Lower lobe of right lung (tissue), 2 donors: Measurements from ENCODE around the gene PRSS38. TPM values are rescaled to one million over a fixed set of nuclear protein-coding genes. Genes with fewer than 3 reads are reported as not detected.

Experiments used
- ATAC-seq, 2 donors: fragments of 200-7000 bp; cut with Tn5 transposase; one replicate each; pipeline ENCODE4 v1.9.1; 2020 to 2022; ENCODE audit warnings: mild to moderate bottlenecking in 2 of 2, moderate library complexity in 2 of 2
- DNase-seq: peaks from one replicate; pipeline ENCODE4 v3.0.0-alpha.2; 2020
- H3K27ac ChIP-seq: fragments of 200-600 bp; one replicate; pipeline ENCODE4 v1.8.0; 2022
- H3K27me3 ChIP-seq: fragments of 200-600 bp; one replicate; pipeline ENCODE4 v1.8.0; 2022; ENCODE audit warnings: low read depth
- H3K36me3 ChIP-seq: fragments of 200-600 bp; one replicate; pipeline ENCODE4 v1.8.0; 2022; ENCODE audit warnings: mild to moderate bottlenecking
- H3K4me1 ChIP-seq: fragments of 200-600 bp; one replicate; pipeline ENCODE4 v1.8.0; 2022
- H3K4me3 ChIP-seq: fragments of 200-600 bp; one replicate; pipeline ENCODE4 v1.8.0; 2022; ENCODE audit warnings: mild to moderate bottlenecking
- H3K9me3 ChIP-seq: fragments of 200-600 bp; one replicate; pipeline ENCODE4 v1.8.0; 2022
- intact Hi-C: fragments of 100-400 bp; cut with DNase I; formaldehyde crosslinking; loops from one replicate; pipeline ENCODE4 v1.11.0; 2022
- total RNA-seq: library from RNA; stranded (reverse); fragmentation: NEBNext Ultra II Directional; extraction: Animal tissue kit (Norgen Biotek cat#: 25700); gene quantifications from one replicate; pipeline ENCODE4 v1.2.1, GENCODE V29; 2021
- TF ChIP-seq, protein P1 (sequence below): fragments of 200-600 bp; IDR thresholded peaks from one replicate; pipeline ENCODE4 v1.8.0; 2022; ENCODE audit warnings: antibody characterized with exemption, mild to moderate bottlenecking
- donor health status: DM: no; HTN: yes; CAD: no; lungs with severe emphysema.

The PRSS38 gene
- total RNA-seq, 1 donor from 2014 or later: not detected

DNA sequence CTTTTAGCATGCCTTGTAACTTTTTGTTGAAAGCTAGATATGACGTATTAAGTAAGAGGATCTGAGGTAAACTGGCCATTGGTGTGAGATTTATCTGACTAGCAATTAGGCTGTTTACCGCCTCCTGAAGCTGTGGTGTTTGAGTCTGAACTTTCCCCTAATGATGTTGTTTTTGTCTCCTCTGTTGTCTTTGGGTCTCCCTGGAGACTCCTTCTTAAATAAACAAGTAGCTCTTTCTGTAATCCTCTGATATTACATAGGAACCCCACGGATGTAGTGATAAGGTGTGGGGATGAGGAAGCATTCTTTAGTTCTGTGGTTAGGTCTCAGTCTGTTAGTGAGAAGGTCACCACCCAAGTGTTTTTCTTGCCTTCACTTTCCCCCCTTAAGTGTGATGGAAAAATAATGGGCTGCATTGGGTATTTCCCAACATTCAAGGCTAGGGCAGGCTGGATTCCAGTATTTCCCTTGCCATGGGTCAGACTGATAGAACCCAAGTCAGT is 33.0 kb downstream of the PRSS38 start:
- Histone ChIP-seq H3K4me3 (no peak overlapping the region), H3K27me3 (peaks cover 8% of the 10 kb centered on the region), H3K36me3 (no peaks in the 10 kb centered on the region), H3K27ac (no peak overlapping the region), H3K4me1 (no peaks in the 10 kb centered on the region), H3K9me3 (peaks cover 11% of the 10 kb centered on the region)
- DNase-seq (no peak), ATAC-seq (no peak)
- intact Hi-C loops: no loop called here
- TF ChIP-seq, protein P1, sequence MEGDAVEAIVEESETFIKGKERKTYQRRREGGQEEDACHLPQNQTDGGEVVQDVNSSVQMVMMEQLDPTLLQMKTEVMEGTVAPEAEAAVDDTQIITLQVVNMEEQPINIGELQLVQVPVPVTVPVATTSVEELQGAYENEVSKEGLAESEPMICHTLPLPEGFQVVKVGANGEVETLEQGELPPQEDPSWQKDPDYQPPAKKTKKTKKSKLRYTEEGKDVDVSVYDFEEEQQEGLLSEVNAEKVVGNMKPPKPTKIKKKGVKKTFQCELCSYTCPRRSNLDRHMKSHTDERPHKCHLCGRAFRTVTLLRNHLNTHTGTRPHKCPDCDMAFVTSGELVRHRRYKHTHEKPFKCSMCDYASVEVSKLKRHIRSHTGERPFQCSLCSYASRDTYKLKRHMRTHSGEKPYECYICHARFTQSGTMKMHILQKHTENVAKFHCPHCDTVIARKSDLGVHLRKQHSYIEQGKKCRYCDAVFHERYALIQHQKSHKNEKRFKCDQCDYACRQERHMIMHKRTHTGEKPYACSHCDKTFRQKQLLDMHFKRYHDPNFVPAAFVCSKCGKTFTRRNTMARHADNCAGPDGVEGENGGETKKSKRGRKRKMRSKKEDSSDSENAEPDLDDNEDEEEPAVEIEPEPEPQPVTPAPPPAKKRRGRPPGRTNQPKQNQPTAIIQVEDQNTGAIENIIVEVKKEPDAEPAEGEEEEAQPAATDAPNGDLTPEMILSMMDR: no peak

DNA sequence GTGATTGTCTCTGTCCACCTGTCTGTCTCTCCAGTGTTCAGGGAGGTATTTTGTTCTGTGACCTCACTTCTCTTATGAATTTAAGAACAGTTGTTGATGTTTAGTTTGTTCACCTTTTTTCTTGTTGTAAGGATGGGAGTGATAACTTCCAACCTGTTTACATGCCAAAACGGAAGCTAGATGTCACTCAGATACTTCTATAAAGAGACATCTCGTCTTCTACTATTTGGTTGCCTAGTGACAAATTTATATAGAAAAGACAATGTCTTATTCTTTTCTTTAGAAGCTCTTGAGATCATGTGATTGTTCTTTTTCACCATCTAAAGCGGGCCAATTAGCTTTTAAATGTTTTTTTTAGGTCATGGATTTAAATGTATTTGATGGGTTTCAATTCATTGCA is 33.8 kb downstream of the PRSS38 start:
- no peak for ATAC-seq
- Histone ChIP-seq H3K27me3 (peaks cover 8% of the 10 kb centered on the region), H3K9me3 (peaks cover 11% of the 10 kb centered on the region), H3K4me1 (no peaks in the 10 kb centered on the region), H3K36me3 (no peaks in the 10 kb centered on the region), H3K27ac (no peak overlapping the region), H3K4me3 (no peak overlapping the region)
- TF ChIP-seq, protein P1: no peak
- no peak for DNase-seq
- intact Hi-C loops: no loop called here

DNA sequence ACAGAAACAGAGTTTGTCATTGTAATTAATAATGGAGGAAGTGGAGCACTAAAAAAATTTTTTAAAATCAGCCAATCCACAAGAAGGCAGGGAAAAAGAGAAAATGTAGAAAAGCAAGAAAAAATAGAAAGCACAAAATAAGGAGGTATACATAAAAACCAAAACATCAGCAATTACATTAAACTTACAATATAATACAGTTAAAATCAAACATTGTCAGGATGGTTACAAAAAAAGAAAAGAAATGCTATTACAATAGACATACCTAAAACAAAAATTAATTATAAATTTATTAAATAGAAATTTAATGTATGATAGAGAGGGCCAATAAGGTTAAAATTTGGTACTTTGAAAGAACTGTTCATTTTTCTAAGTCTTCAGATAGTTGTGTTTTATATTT is 38.7 kb downstream of the PRSS38 start:
- H3K27ac ChIP-seq: no peak overlapping the region
- H3K4me1 ChIP-seq: no peaks in the 10 kb centered on the region
- H3K9me3 ChIP-seq: no peaks in the 10 kb centered on the region
- ATAC-seq (no peak), DNase-seq (no peak)
- TF ChIP-seq, protein P1: no peak
- H3K27me3 ChIP-seq: peaks cover 8% of the 10 kb centered on the region
- no peaks in the 10 kb centered on the region for H3K36me3 ChIP-seq
- H3K4me3 ChIP-seq: no peak overlapping the region
- intact Hi-C loops: no loop called here

DNA sequence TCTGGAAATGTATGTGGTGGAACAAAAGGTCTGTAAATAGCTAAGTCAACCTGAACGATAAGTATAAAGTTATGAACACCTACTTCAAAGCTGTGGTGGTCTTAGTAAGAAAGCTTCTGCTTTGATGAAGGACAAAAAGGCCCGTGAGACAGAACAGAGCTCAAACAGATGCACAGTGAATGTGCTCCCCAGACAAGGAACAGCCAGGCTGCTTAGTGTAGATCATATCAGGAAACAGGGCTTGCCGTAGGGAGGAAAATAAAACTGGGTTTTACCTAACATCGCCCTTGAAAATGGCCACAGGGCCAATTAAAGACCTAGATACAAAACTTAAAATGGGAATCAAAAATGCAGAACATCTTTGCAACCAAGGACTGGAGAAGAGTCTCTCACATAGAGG is 40.2 kb downstream of the PRSS38 start:
- H3K36me3 ChIP-seq: no peaks in the 10 kb centered on the region
- DNase-seq (no peak), ATAC-seq (no peak)
- H3K27ac ChIP-seq: no peak overlapping the region
- intact Hi-C loops: no loop called here
- H3K4me3 ChIP-seq: no peak overlapping the region
- no peaks in the 10 kb centered on the region for H3K4me1 ChIP-seq
- H3K9me3 ChIP-seq: no peaks in the 10 kb centered on the region
- peaks cover 8% of the 10 kb centered on the region for H3K27me3 ChIP-seq
- TF ChIP-seq, protein P1: no peak

DNA sequence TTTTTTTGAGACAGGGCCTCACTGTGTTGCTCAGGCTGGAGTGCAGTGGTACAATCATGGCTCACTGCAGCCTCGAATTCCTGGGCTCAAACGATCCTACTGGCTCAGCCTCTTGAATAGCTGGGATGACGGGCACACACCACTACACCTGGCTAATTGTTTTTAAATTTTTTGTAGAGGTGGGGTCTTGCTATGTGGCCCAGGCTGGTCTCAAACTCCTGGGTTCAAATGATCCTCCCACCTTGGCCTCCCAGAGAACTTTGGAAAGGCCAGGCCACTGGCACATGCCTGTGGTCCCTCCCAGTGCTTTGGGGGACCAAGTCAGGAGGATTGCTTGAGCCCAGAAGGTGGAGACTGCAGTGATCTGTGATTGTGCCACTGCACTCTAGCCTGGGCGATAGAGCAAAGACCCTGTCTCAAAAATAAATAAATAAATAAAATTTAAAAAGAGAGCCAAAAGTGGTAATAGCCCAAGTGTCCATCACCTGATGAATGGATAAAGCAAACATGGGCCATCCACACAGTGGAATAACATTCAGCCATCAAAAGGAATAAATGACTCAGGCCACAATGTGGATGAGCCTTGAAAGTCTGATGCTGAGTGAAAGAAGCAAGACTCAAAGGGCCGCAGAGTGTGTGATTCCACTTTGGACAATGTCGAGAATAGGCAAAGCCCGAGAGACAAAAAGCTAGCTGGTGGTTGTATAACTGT is 40.8 kb downstream of the PRSS38 start:
- DNase-seq: no peak
- Histone ChIP-seq H3K27me3 (peaks cover 8% of the 10 kb centered on the region), H3K4me3 (no peak overlapping the region), H3K9me3 (no peaks in the 10 kb centered on the region), H3K4me1 (no peaks in the 10 kb centered on the region), H3K36me3 (no peaks in the 10 kb centered on the region), H3K27ac (no peak overlapping the region)
- ATAC-seq: no peak
- intact Hi-C loops: no loop called here
- TF ChIP-seq, protein P1: no peak
